Neural crest cell (in vitro differentiated cells): ENCODE data around the gene AKAP13. TPM values are rescaled to one million over a fixed set of nuclear protein-coding genes. Genes with fewer than 3 reads are reported as not detected.
"Not testable (repeated sequence)": the region's sequence is repeated elsewhere in the genome, so short reads cannot be mapped to it uniquely, and the experiment has no call there.

Experiments used
- DNase-seq: peaks from one replicate; pipeline ENCODE4 v3.0.0; 2021; ENCODE audit warnings: low read depth, mixed read lengths, low spot score
- H3K27ac Mint-ChIP-seq: one replicate; pipeline ENCODE4 v1.8.0; 2021; ENCODE audit warnings: mild to moderate bottlenecking, mixed read lengths; ENCODE audit not compliant: unreplicated experiment
- H3K27me3 Mint-ChIP-seq: 2 replicates; pipeline ENCODE4 v1.8.0; 2021; ENCODE audit warnings: low read depth, mild to moderate bottlenecking, mixed read lengths
- H3K36me3 Mint-ChIP-seq: 2 replicates; pipeline ENCODE4 v1.8.0; 2021; ENCODE audit warnings: low read depth, mild to moderate bottlenecking, mixed read lengths
- H3K4me1 Mint-ChIP-seq: 2 replicates; pipeline ENCODE4 v1.8.0; 2021; ENCODE audit warnings: mixed read lengths
- H3K4me3 Mint-ChIP-seq: one replicate; pipeline ENCODE4 v1.8.0; 2021; ENCODE audit warnings: mild to moderate bottlenecking, mixed read lengths
- H3K9me3 Mint-ChIP-seq: 2 replicates; pipeline ENCODE4 v1.8.0; 2021; ENCODE audit warnings: mixed read lengths
- CTCF ChIP-seq: fragments of 200-600 bp; sonication (generic); conservative IDR thresholded peaks from 2 replicates; pipeline ENCODE4 v1.5.0; 2021; ENCODE audit warnings: antibody characterized with exemption, mild to moderate bottlenecking
- total RNA-seq: library from RNA; stranded (reverse); gene quantifications from 2 replicates; pipeline ENCODE4 v1.2.1, GENCODE V29; 2021

Gene AKAP13
- total RNA-seq, 1 donor from 2014 or later = 81.3 TPM

GRCh38 chr15:85530079-85530478 is 149.7 kb downstream of the AKAP13 start:
- no peak overlapping the region for H3K27ac Mint-ChIP-seq
- no peaks in the 10 kb centered on the region for H3K9me3 Mint-ChIP-seq
- H3K4me1 Mint-ChIP-seq = peaks cover 26% of the 10 kb centered on the region
- no peaks in the 10 kb centered on the region for H3K27me3 Mint-ChIP-seq
- TF ChIP-seq CTCF = no peak
- no peak overlapping the region for H3K4me3 Mint-ChIP-seq
- no peak for DNase-seq
- peaks cover 20% of the 10 kb centered on the region for H3K36me3 Mint-ChIP-seq

GRCh38 chr15:85531083-85531482 is 150.7 kb downstream of the AKAP13 start:
- no peak for DNase-seq
- no peak overlapping the region for H3K27ac Mint-ChIP-seq
- H3K4me1 Mint-ChIP-seq = peaks cover 24% of the 10 kb centered on the region
- H3K4me3 Mint-ChIP-seq = no peak overlapping the region
- no peaks in the 10 kb centered on the region for H3K9me3 Mint-ChIP-seq
- no peak for TF ChIP-seq CTCF
- H3K27me3 Mint-ChIP-seq = no peaks in the 10 kb centered on the region
- H3K36me3 Mint-ChIP-seq = peaks cover 20% of the 10 kb centered on the region

- TF ChIP-seq CTCF = no peak
- H3K4me3 Mint-ChIP-seq = no peak overlapping the region
- no peak overlapping the region for H3K27ac Mint-ChIP-seq
- H3K4me1 Mint-ChIP-seq = peaks cover 11% of the 10 kb centered on the region
- H3K36me3 Mint-ChIP-seq = peaks cover 21% of the 10 kb centered on the region
- no peak for DNase-seq
- no peaks in the 10 kb centered on the region for H3K9me3 Mint-ChIP-seq
- H3K27me3 Mint-ChIP-seq = no peaks in the 10 kb centered on the region
Measured at GRCh38 chr15:85532689-85533088, 152.3 kb downstream of the AKAP13 start.

GRCh38 chr15:85534031-85534430 is 153.6 kb downstream of the AKAP13 start:
- Mint-ChIP-seq H3K27me3 (no peaks in the 10 kb centered on the region), H3K9me3 (no peaks in the 10 kb centered on the region), H3K4me1 (no peaks in the 10 kb centered on the region), H3K27ac (no peak overlapping the region), H3K4me3 (no peak overlapping the region), H3K36me3 (peaks cover 23% of the 10 kb centered on the region)
- no peak for TF ChIP-seq CTCF
- DNase-seq = no peak

- not testable (repeated sequence) for H3K9me3 Mint-ChIP-seq, H3K4me3 Mint-ChIP-seq, H3K27me3 Mint-ChIP-seq, DNase-seq, H3K4me1 Mint-ChIP-seq, H3K27ac Mint-ChIP-seq
- H3K36me3 Mint-ChIP-seq = peaks cover 17% of the 10 kb centered on the region
Measured at GRCh38 chr15:85535533-85536330, 155.3 kb downstream of the AKAP13 start.

- Mint-ChIP-seq H3K4me3 (no peak overlapping the region), H3K27me3 (no peaks in the 10 kb centered on the region), H3K27ac (no peak overlapping the region), H3K36me3 (peaks cover 15% of the 10 kb centered on the region), H3K4me1 (peaks cover 5% of the 10 kb centered on the region), H3K9me3 (no peaks in the 10 kb centered on the region)
- no peak for DNase-seq
- TF ChIP-seq CTCF = no peak
Measured at GRCh38 chr15:85536341-85536740, 155.9 kb downstream of the AKAP13 start.
